LNCaP clone FGC (cell line): Measurements from ENCODE around the gene SNIP1.
"Not testable (repeated sequence)": the region's sequence is repeated elsewhere in the genome, so short reads cannot be mapped to it uniquely, and the experiment has no call there.

Source experiments
- DNase-seq: peaks from one replicate; pipeline ENCODE4 v3.0.0-alpha.2; 2011; ENCODE audit warnings: low read depth
- H3K4me3 ChIP-seq: 2 replicates; pipeline ENCODE4 v1.5.1; 2011; ENCODE audit warnings: mild to moderate bottlenecking, low read depth, low read length, control low read depth
- TF ChIP-seq, protein P1 (sequence below): IDR thresholded peaks from 2 replicates; pipeline ENCODE4 v1.5.1; 2012; ENCODE audit warnings: mild to moderate bottlenecking; ENCODE audit not compliant: control insufficient read depth, insufficient read depth; ENCODE audit errors: extremely low read depth

Gene SNIP1

DNA sequence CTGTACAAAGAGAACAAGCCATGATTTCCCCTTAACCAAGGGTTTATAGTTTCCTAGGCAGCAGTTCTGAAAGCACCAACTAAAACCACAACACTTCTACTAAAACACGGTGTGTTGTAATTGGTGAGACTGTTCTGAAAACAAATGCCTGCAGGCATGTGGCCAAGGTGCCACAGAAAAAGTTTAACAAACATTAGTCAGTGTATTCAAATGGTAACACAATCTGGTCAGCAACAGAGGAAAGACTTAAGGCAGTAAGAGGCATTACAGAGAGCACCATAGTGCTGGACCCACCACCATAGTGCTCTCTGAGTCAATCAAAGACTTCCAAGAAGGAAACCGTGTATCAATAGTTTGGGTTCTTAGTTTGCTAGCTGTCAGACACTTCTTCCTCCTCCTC lies 16.7 kb downstream of the SNIP1 start:
- no peak overlapping the region for H3K4me3 ChIP-seq
- TF ChIP-seq, protein P1, sequence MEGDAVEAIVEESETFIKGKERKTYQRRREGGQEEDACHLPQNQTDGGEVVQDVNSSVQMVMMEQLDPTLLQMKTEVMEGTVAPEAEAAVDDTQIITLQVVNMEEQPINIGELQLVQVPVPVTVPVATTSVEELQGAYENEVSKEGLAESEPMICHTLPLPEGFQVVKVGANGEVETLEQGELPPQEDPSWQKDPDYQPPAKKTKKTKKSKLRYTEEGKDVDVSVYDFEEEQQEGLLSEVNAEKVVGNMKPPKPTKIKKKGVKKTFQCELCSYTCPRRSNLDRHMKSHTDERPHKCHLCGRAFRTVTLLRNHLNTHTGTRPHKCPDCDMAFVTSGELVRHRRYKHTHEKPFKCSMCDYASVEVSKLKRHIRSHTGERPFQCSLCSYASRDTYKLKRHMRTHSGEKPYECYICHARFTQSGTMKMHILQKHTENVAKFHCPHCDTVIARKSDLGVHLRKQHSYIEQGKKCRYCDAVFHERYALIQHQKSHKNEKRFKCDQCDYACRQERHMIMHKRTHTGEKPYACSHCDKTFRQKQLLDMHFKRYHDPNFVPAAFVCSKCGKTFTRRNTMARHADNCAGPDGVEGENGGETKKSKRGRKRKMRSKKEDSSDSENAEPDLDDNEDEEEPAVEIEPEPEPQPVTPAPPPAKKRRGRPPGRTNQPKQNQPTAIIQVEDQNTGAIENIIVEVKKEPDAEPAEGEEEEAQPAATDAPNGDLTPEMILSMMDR: no peak
- DNase-seq: peak; percentile 59

DNA sequence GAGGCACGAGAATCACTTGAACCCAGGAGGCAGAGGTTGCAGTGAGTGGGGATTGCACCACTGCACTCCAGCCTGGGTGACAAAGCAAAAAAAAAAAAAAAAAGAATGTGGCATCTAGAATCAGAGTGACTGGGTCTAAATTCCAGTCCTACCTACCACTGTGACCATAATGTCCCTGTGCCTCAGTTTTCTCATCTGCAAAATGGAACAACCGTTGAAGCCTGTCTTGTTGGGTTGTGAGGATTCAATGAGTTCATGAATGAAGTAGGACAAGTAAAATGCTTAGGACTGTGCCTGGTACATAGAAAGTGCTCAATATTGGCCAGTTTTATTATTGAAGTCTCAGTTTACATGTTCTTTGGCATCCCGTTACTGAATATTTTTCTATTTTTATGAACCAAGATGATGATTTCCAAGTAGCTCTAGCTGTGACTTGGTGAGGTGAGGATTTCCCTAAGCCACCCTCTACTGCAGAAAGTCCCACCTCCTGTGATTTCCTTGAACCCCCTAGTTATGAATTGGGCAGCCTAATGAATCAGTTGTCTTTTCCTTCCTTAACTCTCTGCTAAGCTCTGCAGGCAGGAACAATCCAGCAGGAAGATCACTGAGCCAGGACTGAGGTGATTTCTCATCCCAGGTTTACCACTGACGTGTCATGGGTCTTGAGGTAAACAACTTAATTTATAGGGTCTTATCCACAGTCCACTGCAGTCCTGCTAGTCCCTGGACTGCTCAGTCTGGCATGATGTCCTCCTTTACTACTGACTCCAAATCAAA lies 20.6 kb downstream of the SNIP1 start:
- no peak for DNase-seq
- H3K4me3 ChIP-seq: no peak overlapping the region
- TF ChIP-seq, protein P1: no peak

DNA sequence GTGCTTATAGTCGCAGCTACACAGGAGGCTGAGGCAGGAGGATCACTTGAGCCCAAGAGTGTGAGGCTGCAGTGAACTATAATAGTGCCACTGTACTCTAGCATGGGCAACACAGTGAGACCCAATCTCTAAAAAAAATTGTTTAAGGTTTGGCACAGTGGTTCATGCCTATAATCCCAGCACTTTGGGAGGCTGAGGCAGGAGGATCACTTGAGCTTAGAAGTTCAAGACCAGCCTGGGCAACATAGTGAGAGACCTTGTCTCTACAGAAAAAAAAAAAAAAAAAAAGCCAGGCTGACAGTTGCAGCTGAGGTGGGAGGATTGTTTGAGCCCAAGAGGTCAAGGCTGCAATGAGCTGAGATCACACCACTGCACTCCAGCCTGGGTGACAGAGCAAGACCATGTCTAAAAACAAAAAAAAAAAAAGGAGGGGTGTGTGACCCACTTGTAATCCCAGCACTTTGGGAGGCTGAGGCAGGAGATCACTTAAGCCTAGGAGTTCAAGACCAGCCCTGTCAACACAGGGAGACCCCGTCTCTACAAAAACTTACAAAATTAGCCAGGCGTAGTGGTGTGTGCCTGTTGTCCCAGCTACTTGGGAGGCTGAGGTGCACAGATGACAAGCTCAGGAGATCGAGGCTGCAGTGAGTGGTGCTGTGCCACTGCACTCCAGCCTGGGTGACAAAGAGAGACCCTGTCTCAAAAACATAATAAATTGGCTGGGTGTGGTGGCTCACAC lies 21.5 kb downstream of the SNIP1 start:
- not testable (repeated sequence) for H3K4me3 ChIP-seq, DNase-seq

DNA sequence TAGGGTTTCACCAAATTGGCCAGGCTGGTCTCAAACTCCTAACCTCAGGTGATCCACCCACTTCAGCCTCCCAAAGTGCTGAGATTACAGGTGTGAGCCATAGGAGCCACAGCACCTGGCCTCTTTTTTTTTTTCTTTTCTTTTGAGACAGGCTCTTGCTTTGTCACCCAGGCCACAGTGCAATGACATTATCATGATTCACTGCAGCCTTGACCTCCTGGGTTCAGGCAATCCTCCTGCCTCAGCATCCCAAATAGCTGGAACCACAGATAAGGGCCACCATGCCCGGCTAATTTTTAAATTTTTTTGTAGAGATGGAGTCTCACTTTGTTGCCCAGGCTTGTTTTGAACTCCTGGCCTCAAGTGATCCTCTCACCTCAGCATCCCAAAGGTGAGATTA lies 24.2 kb downstream of the SNIP1 start:
- H3K4me3 ChIP-seq, DNase-seq: not testable (repeated sequence)

DNA sequence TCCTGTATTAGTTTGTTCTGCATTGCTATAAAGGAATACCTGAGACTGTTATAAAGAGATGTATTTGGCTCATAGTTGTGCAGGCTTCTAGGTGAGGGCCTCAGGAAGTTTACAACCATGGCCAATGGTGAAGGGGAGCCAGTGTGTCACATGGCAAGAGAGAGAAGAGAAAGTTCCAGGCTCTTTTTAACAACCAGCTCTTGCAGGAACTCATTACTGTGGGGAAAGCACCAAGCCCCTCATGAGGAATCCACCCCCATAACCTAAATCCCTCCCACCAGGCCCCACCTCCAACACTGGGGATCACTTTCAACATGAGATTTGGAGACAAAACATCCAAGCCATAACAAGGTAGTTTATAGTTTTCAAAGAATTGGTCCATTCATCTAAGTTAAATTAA lies 34.5 kb downstream of the SNIP1 start:
- TF ChIP-seq, protein P1: no peak
- no peak for DNase-seq
- no peak overlapping the region for H3K4me3 ChIP-seq

DNA sequence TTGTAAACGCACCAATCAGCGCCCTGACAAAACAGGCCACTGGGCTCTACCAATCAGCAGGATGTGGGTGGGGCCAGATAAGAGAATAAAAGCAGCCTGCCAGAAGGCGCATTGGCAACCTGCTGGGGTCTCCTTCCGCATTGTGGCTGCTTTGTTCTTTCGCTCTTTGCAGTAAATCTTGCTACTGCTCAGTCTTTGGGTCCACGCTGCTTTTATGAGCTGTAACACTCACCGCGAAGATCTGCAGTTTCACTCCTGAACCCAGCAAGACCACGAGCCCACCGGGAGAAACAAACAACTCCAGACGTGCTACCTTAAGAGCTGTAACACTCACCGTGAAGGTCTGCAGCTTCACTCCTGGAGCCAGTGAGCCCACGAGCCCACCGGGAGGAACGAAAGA lies 35.2 kb downstream of the SNIP1 start:
- H3K4me3 ChIP-seq, DNase-seq: not testable (repeated sequence)

DNA sequence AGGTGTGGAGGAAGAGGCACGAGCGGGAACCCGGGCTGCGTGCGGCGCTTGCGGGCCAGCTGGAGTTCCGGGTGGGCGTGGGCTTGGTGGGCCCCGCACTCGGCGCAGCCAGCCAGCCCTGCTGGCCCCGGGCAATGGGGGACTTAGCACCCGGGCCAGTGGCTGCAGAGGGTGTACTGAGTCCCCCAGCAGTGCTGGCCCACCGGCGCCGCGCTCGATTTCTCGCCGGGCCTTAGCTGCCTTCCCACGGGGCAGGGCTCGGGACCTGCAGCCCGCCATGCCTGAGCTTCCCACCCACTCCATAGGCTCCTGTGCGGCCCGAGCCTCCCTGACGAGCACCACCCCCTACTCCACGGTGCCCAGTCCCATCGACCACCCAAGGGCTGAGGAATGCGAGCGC lies 35.9 kb downstream of the SNIP1 start:
- not testable (repeated sequence) for DNase-seq, H3K4me3 ChIP-seq

DNA sequence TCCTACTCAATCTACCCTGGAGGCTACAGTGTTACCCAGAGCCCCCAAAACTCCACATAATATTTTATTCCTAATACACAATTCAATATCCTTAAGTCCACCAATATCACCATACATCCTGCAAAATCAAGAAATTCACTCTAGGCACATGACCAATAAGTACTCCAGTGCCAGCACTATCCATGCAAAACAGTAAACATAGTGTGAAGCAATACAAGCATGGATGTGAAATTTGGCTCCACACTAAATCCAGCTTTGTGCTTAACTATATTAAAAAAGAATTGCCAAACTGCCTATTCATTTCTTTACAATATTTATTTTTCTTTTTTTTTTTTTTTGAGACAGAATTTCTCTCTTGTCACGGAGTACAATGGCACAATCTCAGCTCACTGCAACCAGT lies 36.5 kb downstream of the SNIP1 start:
- TF ChIP-seq, protein P1: no peak
- no peak for DNase-seq
- H3K4me3 ChIP-seq: no peak overlapping the region

DNA sequence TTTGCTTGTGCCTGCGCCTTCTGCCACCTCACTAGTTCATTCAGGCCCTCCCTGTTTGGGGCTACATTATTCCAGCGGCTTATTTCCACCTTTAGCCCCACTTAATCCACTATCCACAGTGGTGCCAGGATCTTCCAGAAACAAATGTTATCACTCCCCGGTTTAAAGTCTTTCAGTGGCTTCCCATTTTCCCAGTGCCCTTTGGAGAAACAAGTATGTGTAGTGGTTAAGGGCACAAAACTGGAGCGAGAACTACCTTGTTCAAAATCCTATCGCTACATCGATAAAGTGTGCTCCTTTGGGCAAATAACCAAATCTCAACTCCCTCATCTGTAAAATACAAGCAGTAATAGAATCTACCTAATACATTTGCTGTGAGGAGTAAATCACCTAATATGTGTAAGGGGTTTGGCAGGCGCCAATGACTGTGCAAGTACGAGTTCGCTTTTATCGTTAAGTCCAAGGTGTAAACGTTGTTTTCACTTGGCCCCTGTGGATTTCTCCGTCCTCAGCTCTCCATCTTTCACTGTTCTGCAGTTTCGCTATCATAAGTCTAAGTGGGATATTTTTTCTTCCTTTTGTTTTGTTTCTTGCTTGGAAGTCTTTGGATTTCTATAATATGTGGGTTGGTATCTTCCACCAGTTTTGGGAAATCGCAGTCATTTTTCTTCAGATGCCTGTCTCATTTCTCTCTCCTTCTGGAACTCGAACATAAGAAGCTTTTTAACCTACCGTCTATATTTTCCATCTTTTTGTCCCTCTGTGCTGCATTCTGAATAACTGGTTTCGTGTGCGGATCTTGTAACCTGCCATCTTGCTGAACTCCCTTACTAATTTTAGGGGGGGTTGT lies 38.7 kb downstream of the SNIP1 start:
- TF ChIP-seq, protein P1: no peak
- no peak for DNase-seq
- peak overlapping the region; percentile 80 for H3K4me3 ChIP-seq
